GM18498 (cell line): ENCODE results near the gene PPOX.
A peak's percentile ranks its signal among the peaks of the same experiment; 100 is the strongest.

Experiments
- ATAC-seq: cut with Tn5 transposase; IDR thresholded peaks from one replicate; pipeline ENCODE4 v1.9.1; 2021; ENCODE audit warnings: mild to moderate bottlenecking, moderate library complexity; ENCODE audit not compliant: unreplicated experiment

PPOX gene

GRCh38 chr1:161196521-161197451, 30.6 kb downstream of the PPOX start:
- no peak for ATAC-seq

GRCh38 chr1:161197560-161198193, 31.5 kb downstream of the PPOX start:
- no peak for ATAC-seq

GRCh38 chr1:161198194-161198896, 32.1 kb downstream of the PPOX start:
- no peak for ATAC-seq

DNA sequence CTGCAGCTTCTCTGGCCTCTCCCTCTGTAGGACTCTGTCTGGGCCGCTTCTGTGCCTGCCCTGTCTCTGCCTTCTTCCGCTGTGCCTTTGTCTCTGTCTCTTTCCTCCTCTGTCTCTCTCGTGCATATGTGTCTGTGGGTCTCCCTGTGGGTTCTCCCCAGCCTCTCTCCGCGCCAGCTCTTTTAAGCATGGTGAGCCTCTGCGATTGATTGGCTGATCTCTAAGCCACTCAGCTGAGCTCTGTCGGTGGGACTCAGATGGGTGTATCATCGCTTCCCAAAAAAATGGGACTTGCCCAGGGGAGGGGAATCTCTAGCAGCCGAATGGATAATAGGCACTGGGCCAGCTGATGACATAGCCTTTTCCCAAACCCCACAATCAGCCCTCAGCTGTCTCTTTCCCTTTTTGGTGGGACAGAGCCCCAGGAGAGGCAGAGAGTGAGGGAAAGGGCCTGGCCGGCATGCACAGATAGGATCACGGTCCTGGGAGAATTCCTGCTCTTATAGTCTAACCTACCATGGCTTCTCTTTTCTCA, 32.7 kb downstream of the PPOX start, which contains the start of gene ADAMTS4:
TSS of gene ADAMTS4 (minus strand) at position 158 of the 535 bp plus-strand sequence. CDS start 427 bp downstream, outside the sequence.
- no peak for ATAC-seq

GRCh38 chr1:161199506-161200139, 33.4 kb downstream of the PPOX start:
- ATAC-seq, result no peak

DNA sequence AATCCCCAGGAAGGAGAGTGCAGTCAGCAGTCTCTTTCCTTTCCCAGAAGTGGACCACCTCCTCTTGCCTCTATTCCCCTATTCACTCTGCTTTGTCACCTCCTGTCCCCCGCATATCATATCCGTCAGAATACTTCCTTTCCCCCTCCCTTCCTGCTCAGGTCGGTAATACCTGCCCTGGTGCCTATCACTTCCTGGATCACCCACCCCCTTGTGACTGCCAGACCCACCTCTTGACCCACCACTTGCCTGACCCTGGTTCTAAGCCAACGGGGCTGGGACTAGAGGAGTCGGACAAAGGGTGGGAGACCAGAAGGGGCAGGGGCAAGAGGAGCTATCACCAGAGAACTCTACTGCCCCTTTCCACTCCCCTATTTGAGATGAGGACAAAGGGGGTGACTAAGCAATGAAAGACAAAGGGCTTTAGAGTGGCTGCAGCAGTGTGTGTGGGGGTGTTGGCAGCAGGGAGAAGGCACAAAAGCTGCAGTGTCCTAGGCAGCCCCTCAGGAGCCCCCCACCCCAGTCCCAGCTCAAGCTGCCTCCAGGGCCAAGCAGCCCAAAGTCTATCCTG, 34.3 kb downstream of the PPOX start:
- ATAC-seq, result no peak

GRCh38 chr1:161200992-161201835, 35.0 kb downstream of the PPOX start:
- no peak for ATAC-seq

DNA sequence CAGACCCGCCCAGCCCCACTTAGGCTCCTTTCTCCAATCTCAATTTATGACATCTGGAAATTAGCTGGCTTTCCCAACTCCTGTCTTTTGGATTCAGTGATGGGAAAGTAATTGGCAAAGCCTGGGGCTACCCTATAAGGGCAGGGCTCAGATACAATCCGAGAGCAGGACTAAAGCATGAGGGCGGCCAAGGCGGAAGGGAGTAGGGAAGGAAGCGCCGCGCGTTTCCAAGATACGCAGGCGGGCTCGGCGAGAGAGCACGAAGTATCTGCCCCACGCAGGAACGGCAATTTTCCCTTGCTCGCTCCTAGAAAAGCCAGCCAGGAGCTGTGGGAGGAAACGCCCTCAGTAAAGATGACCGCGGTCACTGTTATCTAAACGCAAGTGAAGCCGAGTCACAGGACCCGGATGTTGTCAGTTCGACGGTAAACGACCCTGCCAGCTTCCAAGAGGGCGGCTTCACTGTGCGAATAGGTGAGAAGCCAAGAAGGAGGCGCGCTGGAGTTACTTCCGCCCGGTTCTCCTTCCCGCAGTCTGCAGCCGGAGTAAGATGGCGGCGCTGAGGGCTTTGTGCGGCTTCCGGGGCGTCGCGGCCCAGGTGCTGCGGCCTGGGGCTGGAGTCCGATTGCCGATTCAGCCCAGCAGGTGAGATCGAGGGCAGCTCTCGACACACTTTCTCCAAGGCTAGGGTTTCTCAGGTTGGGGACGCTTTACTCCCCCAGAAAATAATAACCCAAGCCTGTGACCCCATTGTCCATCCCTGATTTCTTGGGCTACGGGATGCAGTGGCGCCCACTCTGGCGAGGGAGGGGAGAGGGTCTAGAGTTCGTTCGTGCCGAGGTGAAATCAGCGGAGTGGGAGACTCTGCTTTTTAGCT, 35.8 kb downstream of the PPOX start, which contains the start of gene NDUFS2:
TSS of gene NDUFS2 (plus strand) at position 532 of the 877 bp plus-strand sequence. CDS start at position 551, 19 bp downstream.
- peak; percentile 94 for ATAC-seq

DNA sequence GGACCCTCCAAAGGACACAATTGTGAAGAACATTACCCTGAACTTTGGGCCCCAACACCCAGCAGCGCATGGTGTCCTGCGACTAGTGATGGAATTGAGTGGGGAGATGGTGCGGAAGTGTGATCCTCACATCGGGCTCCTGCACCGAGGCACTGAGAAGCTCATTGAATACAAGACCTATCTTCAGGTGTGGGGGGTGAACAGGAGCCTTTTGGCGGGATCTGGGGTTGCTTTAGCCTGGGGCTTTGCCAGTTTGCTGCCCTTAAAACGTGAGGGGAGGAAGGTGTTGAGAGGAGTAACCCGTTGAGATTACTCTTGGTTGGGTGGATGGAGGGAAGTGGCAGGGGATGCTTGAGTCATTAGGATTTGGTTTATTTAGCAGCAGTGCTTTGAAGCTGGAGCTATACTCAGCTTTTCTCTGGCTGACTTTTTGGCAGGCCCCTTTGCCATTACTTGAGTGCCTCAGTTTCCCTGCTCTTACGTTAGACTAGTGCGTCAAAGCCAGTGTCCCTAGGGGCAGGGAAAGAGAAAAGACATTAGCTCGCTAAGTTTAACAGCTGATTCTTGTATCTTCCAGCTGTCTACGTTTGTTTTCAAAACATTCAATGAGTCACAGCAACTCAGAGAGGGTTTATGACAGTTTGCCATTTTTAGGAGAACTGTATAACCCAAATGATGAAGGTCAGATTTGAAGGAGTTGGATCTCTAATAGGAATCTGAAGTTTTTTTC, 40.4 kb downstream of the PPOX start:
- no peak for ATAC-seq

- no peak for ATAC-seq
Observed at GRCh38 chr1:161207173-161207572, 40.9 kb downstream of the PPOX start.

- ATAC-seq, result peak; percentile 81
Observed at GRCh38 chr1:161209790-161210409, 43.7 kb downstream of the PPOX start.

GRCh38 chr1:161214369-161214768, 48.1 kb downstream of the PPOX start:
- ATAC-seq, result no peak

DNA sequence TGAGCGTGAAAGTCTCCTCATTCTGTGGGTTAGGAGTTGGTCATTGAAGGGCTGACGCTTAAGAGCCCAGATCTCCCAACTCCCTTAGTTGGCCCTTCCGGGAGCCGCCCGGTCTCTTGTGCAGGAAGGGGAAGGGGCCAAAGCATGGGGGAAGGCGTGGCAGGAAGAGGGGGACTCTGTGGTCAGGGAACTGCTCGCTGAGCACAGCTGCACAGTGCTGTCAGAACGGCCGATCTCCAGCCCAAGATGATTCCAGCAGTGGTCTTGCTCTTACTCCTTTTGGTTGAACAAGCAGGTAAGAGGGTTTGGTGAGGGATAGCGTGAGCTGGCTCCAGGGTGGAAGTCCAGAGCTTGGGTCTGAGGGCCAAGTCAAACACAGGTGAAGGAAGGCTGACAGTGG, 48.9 kb downstream of the PPOX start, which contains the start of gene FCER1G:
TSS of gene FCER1G (plus strand) at position 220 of the 400 bp plus-strand sequence. CDS start at position 247, 27 bp downstream.
- ATAC-seq, result no peak

GRCh38 chr1:161216945-161217712, 50.9 kb downstream of the PPOX start:
- peak; percentile 85 for ATAC-seq

DNA sequence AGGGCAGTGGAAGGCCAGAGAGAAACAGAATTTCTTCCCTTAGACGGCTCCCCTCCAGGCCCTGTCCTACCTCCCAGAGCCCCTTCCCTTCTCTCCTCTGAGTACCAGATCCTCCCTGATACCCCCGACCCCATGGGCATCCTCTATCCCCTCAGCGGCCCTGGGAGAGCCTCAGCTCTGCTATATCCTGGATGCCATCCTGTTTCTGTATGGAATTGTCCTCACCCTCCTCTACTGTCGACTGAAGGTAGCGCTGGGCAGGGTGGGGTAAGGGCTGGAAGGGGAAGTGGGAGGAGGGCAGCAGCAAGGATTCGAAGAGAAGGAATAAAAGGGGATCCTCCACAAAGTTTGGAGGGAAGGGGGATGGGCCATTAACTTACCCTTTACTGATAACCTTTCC, 51.6 kb downstream of the PPOX start:
- ATAC-seq, result no peak
